Measurements from ENCODE around the gene LAMTOR5. TPM values are rescaled to one million over a fixed set of nuclear protein-coding genes. Genes with fewer than 3 reads are reported as not detected.
"Not testable (repeated sequence)": the region's sequence is repeated elsewhere in the genome, so short reads cannot be mapped to it uniquely, and the experiment has no call there.

Gene LAMTOR5
- 89.9 TPM for total RNA-seq

GRCh38 chr1:110407260-110408210 is at the start of gene LAMTOR5:
TSS of gene LAMTOR5 (minus strand) at chr1:110407694. CDS start at chr1:110407620, 74 bp downstream.
- DNase-seq (ENCODE audit: low read depth in 2 of 3, low spot score in 2 of 3) = peak; percentile 82 to 96 (median 96)

GRCh38 chr1:110457206-110457605 is 49.7 kb upstream of the LAMTOR5 start:
- DNase-seq (ENCODE audit: low read depth in 2 of 3, low spot score in 2 of 3) = no peak

GRCh38 chr1:110455151-110455550 is 47.7 kb upstream of the LAMTOR5 start:
- no peak for DNase-seq (ENCODE audit: low read depth in 2 of 3, low spot score in 2 of 3)

- DNase-seq (ENCODE audit: low read depth in 2 of 3, low spot score in 2 of 3) = no peak
These were observed 46.8 kb upstream of the LAMTOR5 start for GRCh38 chr1:110454328-110454727.

- DNase-seq (ENCODE audit: low read depth in 2 of 3, low spot score in 2 of 3) = no peak
These were observed 46.3 kb upstream of the LAMTOR5 start for GRCh38 chr1:110453829-110454228.

- DNase-seq (ENCODE audit: low read depth in 2 of 3, low spot score in 2 of 3) = no peak
These were observed 44.8 kb upstream of the LAMTOR5 start for GRCh38 chr1:110452330-110452729.

GRCh38 chr1:110450929-110451328 is 43.4 kb upstream of the LAMTOR5 start, which contains the start of gene PROK1:
TSS of gene PROK1 (plus strand) at chr1:110451149. CDS start at chr1:110451217, 68 bp downstream.
- no peak for DNase-seq (ENCODE audit: low read depth in 2 of 3, low spot score in 2 of 3)

- no peak for DNase-seq (ENCODE audit: low read depth in 2 of 3, low spot score in 2 of 3)
These were observed 42.5 kb upstream of the LAMTOR5 start for GRCh38 chr1:110449661-110450651.

GRCh38 chr1:110444561-110444960 is 37.1 kb upstream of the LAMTOR5 start:
- no peak for DNase-seq (ENCODE audit: low read depth in 2 of 3, low spot score in 2 of 3)

- no peak for DNase-seq (ENCODE audit: low read depth in 2 of 3, low spot score in 2 of 3)
These were observed 36.0 kb upstream of the LAMTOR5 start for GRCh38 chr1:110443451-110443850.

GRCh38 chr1:110441888-110442287 is 34.4 kb upstream of the LAMTOR5 start:
- no peak for DNase-seq (ENCODE audit: low read depth in 2 of 3, low spot score in 2 of 3)

GRCh38 chr1:110440877-110441276 is 33.4 kb upstream of the LAMTOR5 start:
- no peak for DNase-seq (ENCODE audit: low read depth in 2 of 3, low spot score in 2 of 3)

- DNase-seq (ENCODE audit: low read depth in 2 of 3, low spot score in 2 of 3) = not testable (repeated sequence)
These were observed 32.4 kb upstream of the LAMTOR5 start for GRCh38 chr1:110439873-110440272.

- DNase-seq (ENCODE audit: low read depth in 2 of 3, low spot score in 2 of 3) = peak in 2 of 3 donors; percentile 65 to 72
These were observed 31.4 kb upstream of the LAMTOR5 start for GRCh38 chr1:110438893-110439292.

- not testable (repeated sequence) for DNase-seq (ENCODE audit: low read depth in 2 of 3, low spot score in 2 of 3)
These were observed 30.3 kb upstream of the LAMTOR5 start for GRCh38 chr1:110437645-110438299.

GRCh38 chr1:110436635-110437034 is 29.1 kb upstream of the LAMTOR5 start:
- no peak for DNase-seq (ENCODE audit: low read depth in 2 of 3, low spot score in 2 of 3)

- DNase-seq (ENCODE audit: low read depth in 2 of 3, low spot score in 2 of 3) = peak in 1 of 3 donors; percentile 17
These were observed 27.5 kb upstream of the LAMTOR5 start for GRCh38 chr1:110434946-110435345.

GRCh38 chr1:110433803-110434202 is 26.3 kb upstream of the LAMTOR5 start:
- peak in 2 of 3 donors; percentile 51 to 71 for DNase-seq (ENCODE audit: low read depth in 2 of 3, low spot score in 2 of 3)

- no peak for DNase-seq (ENCODE audit: low read depth in 2 of 3, low spot score in 2 of 3)
These were observed 25.7 kb upstream of the LAMTOR5 start for GRCh38 chr1:110433213-110433612.

GRCh38 chr1:110430901-110431300 is 23.4 kb upstream of the LAMTOR5 start:
- DNase-seq (ENCODE audit: low read depth in 2 of 3, low spot score in 2 of 3) = no peak

Measured in hematopoietic multipotent progenitor cell (in vitro differentiated cells).